HepG2 (cell line): ENCODE measurements around the gene LSM2. TPM values are rescaled to one million over a fixed set of nuclear protein-coding genes. Genes with fewer than 3 reads are reported as not detected.
A peak's percentile ranks its signal among the peaks of the same experiment; 100 is the strongest.

Experiments used
- ARNT2 ChIP-seq: sonication (generic); formaldehyde crosslinking; IDR thresholded peaks from 2 replicates; pipeline ENCODE4 v1.8.0; 2022; ENCODE audit warnings: mild to moderate bottlenecking, low read depth, missing genetic modification reagents, moderate library complexity
- BRD4 ChIP-seq: sonication (generic); formaldehyde crosslinking; IDR thresholded peaks from 2 replicates; pipeline ENCODE4 v1.4.0; 2020; ENCODE audit warnings: missing genetic modification reagents
- CBX1 ChIP-seq: IDR thresholded peaks from one replicate; pipeline ENCODE4 v1.6.1; 2016; ENCODE audit warnings: antibody characterized with exemption, low read depth
- CEBPG ChIP-seq: IDR thresholded peaks from 2 replicates; pipeline ENCODE4 v1.6.1; 2016
- DMAP1 ChIP-seq: IDR thresholded peaks from 2 replicates; pipeline ENCODE4 v1.6.1; 2016
- FIP1L1 ChIP-seq: fragments of 200-400 bp; formaldehyde crosslinking; IDR thresholded peaks from 2 replicates; pipeline ENCODE4 v1.6.1; 2018; ENCODE audit warnings: low read depth, mild to moderate bottlenecking, low read length, moderate library complexity, borderline replicate concordance; ENCODE audit not compliant: insufficient read depth
- FOXK2 ChIP-seq: fragments of 450-650 bp; IDR thresholded peaks from 2 replicates; pipeline ENCODE4 v1.6.1; 2016
- KDM1A ChIP-seq: IDR thresholded peaks from 2 replicates; pipeline ENCODE4 v1.6.1; 2016; ENCODE audit warnings: missing compliant biosample characterization
- NCOA2 ChIP-seq: sonication (generic); formaldehyde crosslinking; IDR thresholded peaks from 2 replicates; pipeline ENCODE4 v1.8.0; 2022; ENCODE audit warnings: inconsistent platforms
- ONECUT2 ChIP-seq: sonication (generic); formaldehyde crosslinking; IDR thresholded peaks from 2 replicates; pipeline ENCODE4 v1.4.0; 2020; ENCODE audit warnings: missing genetic modification reagents
- SMAD1 ChIP-seq: sonication (generic); formaldehyde crosslinking; IDR thresholded peaks from 2 replicates; pipeline ENCODE4 v1.4.0; 2020; ENCODE audit warnings: missing genetic modification reagents, low read depth, mild to moderate bottlenecking, borderline replicate concordance
- SMARCE1 ChIP-seq: fragments of 450-650 bp; IDR thresholded peaks from 2 replicates; pipeline ENCODE4 v1.6.1; 2017; ENCODE audit warnings: borderline replicate concordance
- TBX2 ChIP-seq: sonication (generic); formaldehyde crosslinking; IDR thresholded peaks from 2 replicates; pipeline ENCODE4 v1.5.0; 2020; ENCODE audit warnings: missing genetic modification reagents, mild to moderate bottlenecking, borderline replicate concordance
- ZC3H13 ChIP-seq: sonication (generic); formaldehyde crosslinking; IDR thresholded peaks from 2 replicates; pipeline ENCODE4 v1.8.1; 2023; ENCODE audit warnings: mild to moderate bottlenecking, missing genetic modification reagents, moderate library complexity
- ZNF12 ChIP-seq: sonication (generic); formaldehyde crosslinking; IDR thresholded peaks from 2 replicates; pipeline ENCODE4 v1.5.0; 2020; ENCODE audit warnings: missing genetic modification reagents
- ZNF20 ChIP-seq: sonication (generic); formaldehyde crosslinking; IDR thresholded peaks from 2 replicates; pipeline ENCODE4 v1.4.0; 2020; ENCODE audit warnings: mild to moderate bottlenecking, moderate library complexity, missing genetic modification reagents
- ZNF205 ChIP-seq: IDR thresholded peaks from 2 replicates; pipeline ENCODE4 v1.6.1; 2018; ENCODE audit warnings: missing biosample characterization, missing genetic modification reagents
- ZNF24 ChIP-seq: fragments of 450-650 bp; IDR thresholded peaks from 2 replicates; pipeline ENCODE4 v1.6.1; 2017; ENCODE audit warnings: antibody characterized with exemption, mild to moderate bottlenecking
- ZNF44 ChIP-seq: sonication (generic); formaldehyde crosslinking; IDR thresholded peaks from 2 replicates; pipeline ENCODE4 v1.5.1; 2020; ENCODE audit warnings: mild to moderate bottlenecking, missing genetic modification reagents
- ZNF563 ChIP-seq: sonication (generic); formaldehyde crosslinking; IDR thresholded peaks from 2 replicates; pipeline ENCODE4 v1.8.0; 2022; ENCODE audit warnings: mild to moderate bottlenecking, moderate library complexity, missing genetic modification reagents
- ZNF572 ChIP-seq: sonication (generic); formaldehyde crosslinking; IDR thresholded peaks from 2 replicates; pipeline ENCODE4 v1.5.1; 2020; ENCODE audit warnings: mild to moderate bottlenecking, missing genetic modification reagents
- ZNF619 ChIP-seq: sonication (generic); formaldehyde crosslinking; IDR thresholded peaks from 2 replicates; pipeline ENCODE4 v1.4.0; 2020; ENCODE audit warnings: mild to moderate bottlenecking, missing genetic modification reagents
- ZNF703 ChIP-seq: sonication (generic); formaldehyde crosslinking; IDR thresholded peaks from 2 replicates; pipeline ENCODE4 v1.5.1; 2020; ENCODE audit warnings: missing genetic modification reagents, mild to moderate bottlenecking, moderate library complexity, borderline replicate concordance
- ZNF746 ChIP-seq: sonication (generic); formaldehyde crosslinking; IDR thresholded peaks from 2 replicates; pipeline ENCODE4 v1.8.0; 2022; ENCODE audit warnings: mild to moderate bottlenecking, missing genetic modification reagents
- polyA plus RNA-seq, 8 experiments: library from polyadenylated mRNA; depleted of rRNA in 3 of 8; stranded (reverse) in 7 of 8; unstranded in 1 of 8; fragments of >200 nt; fragmentation: Illumina TruSeq in 4 of 8; extraction: Trizol in 4 of 8; gene quantifications; 2 replicates each; pipeline versions ENCODE4 v1.2.1 to v1.2.3, GENCODE V29; 2011 to 2016; ENCODE audit warnings: low read depth in 4 of 8, missing spikeins in 1 of 8, mixed read lengths in 1 of 8; ENCODE audit not compliant: insufficient read depth in 1 of 8
- total RNA-seq, 5 experiments: library from RNA; depleted of rRNA; stranded (reverse); fragments of >200 nt; fragmentation: Illumina TruSeq; extraction: Trizol; gene quantifications; 2 replicates each; pipeline ENCODE4 v1.2.3, GENCODE V29; 2016; ENCODE audit warnings: low read depth in 1 of 5
- TF ChIP-seq, protein P1 (sequence below): sonication (generic); formaldehyde crosslinking; IDR thresholded peaks from 2 replicates; pipeline ENCODE4 v1.8.0; 2023; ENCODE audit warnings: mild to moderate bottlenecking, missing genetic modification reagents
- TF ChIP-seq, protein P2 (sequence below): sonication (generic); formaldehyde crosslinking; IDR thresholded peaks from 2 replicates; pipeline ENCODE4 v1.4.0; 2020; ENCODE audit warnings: missing genetic modification reagents, borderline replicate concordance
- TF ChIP-seq, protein P3 (sequence below): IDR thresholded peaks from 2 replicates; pipeline ENCODE4 v1.6.1; 2016; ENCODE audit warnings: mild to moderate bottlenecking, missing biosample characterization, missing genetic modification reagents

The LSM2 gene
- total and polyA plus RNA-seq, 2 of the 13 experiments (the other 11 are each of a cell fraction or from before 2014, with no cell fraction given): 69.4 to 90.5 TPM

DNA sequence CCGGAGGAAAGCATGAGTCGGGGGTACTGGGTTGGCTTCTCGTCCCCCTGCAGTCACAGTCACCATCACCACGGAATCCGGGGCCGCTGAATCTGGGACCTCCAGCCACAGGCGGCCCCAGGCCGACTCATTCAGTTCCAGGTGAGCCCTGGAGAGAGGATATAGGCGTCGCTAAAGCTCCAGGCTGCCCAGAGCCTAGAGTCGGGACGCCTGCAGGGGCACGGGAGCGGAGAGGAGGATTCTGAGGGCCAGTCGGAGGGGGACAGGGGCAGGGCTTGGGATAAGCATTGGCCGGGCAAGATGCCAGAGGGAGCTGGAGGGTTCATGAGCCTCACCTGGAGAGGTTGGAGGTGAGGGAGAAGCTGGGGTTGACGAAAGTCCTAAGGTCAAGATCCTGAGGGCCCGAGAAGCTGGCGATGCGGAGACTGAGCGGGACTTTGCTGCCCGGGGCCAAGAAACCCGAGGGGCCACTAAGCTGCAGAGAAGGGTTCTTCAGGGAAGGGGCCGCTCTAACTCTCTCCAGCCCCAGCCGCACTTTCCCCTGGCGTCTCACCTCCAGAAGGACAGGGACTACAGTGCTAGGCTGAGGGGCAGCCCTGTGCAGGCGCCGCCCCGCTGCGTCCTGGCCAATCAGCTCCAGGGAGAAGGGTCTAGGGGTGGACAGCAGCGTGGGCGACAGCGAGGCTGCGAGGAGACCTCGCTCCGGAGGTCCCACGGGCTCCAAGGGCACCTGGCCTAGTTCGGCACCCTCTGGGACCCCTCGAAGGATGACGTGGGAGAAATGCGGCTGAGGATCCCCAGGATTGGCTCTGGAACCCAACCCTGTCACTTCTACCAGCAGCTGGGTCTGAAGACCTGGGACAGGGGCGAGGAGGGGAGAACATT is 40.6 kb downstream of the LSM2 start (continued):
- TF ChIP-seq SMAD1 (CRISPR knock-in tag) (no peak; the same call in 1 of the 2 replicates), ZNF563 (CRISPR knock-in tag) (peak; percentile 16; the same call in 1 of the 2 replicates), CEBPG (no peak), SMARCE1 (no peak), ZNF205 (peak; percentile 73; the same call in 1 of the 2 replicates), TBX2 (CRISPR knock-in tag) (peak; percentile 75; the same call in 1 of the 2 replicates), ZNF12 (CRISPR knock-in tag) (0 out of 2 replicates have a peak, but pooled peaks have one; percentile 27), DMAP1 (CRISPR knock-in tag) (no peak), KDM1A (no peak), BRD4 (CRISPR knock-in tag) (0 out of 2 replicates have a peak, but pooled peaks have one; percentile 63), ZNF746 (CRISPR knock-in tag) (no peak), ZNF20 (no peak), FIP1L1 (no peak), ZNF619 (CRISPR knock-in tag) (no peak), NCOA2 (CRISPR knock-in tag) (no peak), ZNF703 (no peak), ZNF44 (CRISPR knock-in tag) (no peak), ARNT2 (CRISPR knock-in tag) (0 out of 2 replicates have a peak, but pooled peaks have one; percentile 70), ZNF24 (no peak), CBX1 (no peak), FOXK2 (no peak), ONECUT2 (CRISPR knock-in tag) (no peak), ZC3H13 (CRISPR knock-in tag) (0 out of 2 replicates have a peak, but pooled peaks have one; percentile 40), ZNF572 (CRISPR knock-in tag) (0 out of 2 replicates have a peak, but pooled peaks have one; percentile 45)
- TF ChIP-seq, protein P1, sequence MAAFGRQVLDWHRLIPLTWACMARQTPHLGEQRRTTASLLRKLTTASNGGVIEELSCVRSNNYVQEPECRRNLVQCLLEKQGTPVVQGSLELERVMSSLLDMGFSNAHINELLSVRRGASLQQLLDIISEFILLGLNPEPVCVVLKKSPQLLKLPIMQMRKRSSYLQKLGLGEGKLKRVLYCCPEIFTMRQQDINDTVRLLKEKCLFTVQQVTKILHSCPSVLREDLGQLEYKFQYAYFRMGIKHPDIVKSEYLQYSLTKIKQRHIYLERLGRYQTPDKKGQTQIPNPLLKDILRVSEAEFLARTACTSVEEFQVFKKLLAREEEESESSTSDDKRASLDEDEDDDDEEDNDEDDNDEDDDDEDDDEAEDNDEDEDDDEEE (CRISPR knock-in tag): peak; percentile 71; the same call in 1 of the 2 replicates
- TF ChIP-seq, protein P2, sequence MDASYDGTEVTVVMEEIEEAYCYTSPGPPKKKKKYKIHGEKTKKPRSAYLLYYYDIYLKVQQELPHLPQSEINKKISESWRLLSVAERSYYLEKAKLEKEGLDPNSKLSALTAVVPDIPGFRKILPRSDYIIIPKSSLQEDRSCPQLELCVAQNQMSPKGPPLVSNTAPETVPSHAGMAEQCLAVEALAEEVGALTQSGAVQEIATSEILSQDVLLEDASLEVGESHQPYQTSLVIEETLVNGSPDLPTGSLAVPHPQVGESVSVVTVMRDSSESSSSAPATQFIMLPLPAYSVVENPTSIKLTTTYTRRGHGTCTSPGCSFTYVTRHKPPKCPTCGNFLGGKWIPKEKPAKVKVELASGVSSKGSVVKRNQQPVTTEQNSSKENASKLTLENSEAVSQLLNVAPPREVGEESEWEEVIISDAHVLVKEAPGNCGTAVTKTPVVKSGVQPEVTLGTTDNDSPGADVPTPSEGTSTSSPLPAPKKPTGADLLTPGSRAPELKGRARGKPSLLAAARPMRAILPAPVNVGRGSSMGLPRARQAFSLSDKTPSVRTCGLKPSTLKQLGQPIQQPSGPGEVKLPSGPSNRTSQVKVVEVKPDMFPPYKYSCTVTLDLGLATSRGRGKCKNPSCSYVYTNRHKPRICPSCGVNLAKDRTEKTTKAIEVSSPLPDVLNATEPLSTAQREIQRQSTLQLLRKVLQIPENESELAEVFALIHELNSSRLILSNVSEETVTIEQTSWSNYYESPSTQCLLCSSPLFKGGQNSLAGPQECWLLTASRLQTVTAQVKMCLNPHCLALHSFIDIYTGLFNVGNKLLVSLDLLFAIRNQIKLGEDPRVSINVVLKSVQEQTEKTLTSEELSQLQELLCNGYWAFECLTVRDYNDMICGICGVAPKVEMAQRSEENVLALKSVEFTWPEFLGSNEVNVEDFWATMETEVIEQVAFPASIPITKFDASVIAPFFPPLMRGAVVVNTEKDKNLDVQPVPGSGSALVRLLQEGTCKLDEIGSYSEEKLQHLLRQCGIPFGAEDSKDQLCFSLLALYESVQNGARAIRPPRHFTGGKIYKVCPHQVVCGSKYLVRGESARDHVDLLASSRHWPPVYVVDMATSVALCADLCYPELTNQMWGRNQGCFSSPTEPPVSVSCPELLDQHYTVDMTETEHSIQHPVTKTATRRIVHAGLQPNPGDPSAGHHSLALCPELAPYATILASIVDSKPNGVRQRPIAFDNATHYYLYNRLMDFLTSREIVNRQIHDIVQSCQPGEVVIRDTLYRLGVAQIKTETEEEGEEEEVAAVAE (CRISPR knock-in tag): no peak
- TF ChIP-seq, protein P3, sequence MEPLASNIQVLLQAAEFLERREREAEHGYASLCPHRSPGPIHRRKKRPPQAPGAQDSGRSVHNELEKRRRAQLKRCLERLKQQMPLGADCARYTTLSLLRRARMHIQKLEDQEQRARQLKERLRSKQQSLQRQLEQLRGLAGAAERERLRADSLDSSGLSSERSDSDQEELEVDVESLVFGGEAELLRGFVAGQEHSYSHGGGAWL (CRISPR knock-in tag): peak; percentile 74; the same call in 1 of the 2 replicates
